22Rv1 (cell line): ENCODE measurements around the gene LRRFIP1.

ENCODE experiments used
- CTCF ChIP-seq: fragments of 450-650 bp; IDR thresholded peaks from 2 replicates; pipeline ENCODE4 v1.5.1; 2017; ENCODE audit warnings: mild to moderate bottlenecking
- ZFX ChIP-seq: fragments of 450-650 bp; IDR thresholded peaks from 2 replicates; pipeline ENCODE4 v1.6.1; 2017; ENCODE audit warnings: antibody characterized with exemption, borderline replicate concordance

GRCh38 chr2:237591141-237591881, 36.1 kb upstream of the LRRFIP1 start:
- TF ChIP-seq CTCF (no peak), ZFX (no peak)
